Panc1 (cell line): ENCODE data around the gene EPB41L4B. TPM values are rescaled to one million over a fixed set of nuclear protein-coding genes. Genes with fewer than 3 reads are reported as not detected.

Source experiments
- ATAC-seq: fragments of 200-7000 bp; cut with Tn5 transposase; 2 replicates; pipeline ENCODE4 v1.9.1; 2020; ENCODE audit warnings: mild to moderate bottlenecking, moderate library complexity
- BruUV-seq: library from RNA; stranded (reverse); fragments of 400-500 nt; replicated peaks from 2 replicates; lab custom pipeline; 2021; lab: Mats Ljungman, UMichigan
- CTCF ChIA-PET: fragments of 300-600 bp; sonication (Branson Sonifier 250); formaldehyde crosslinking; loops from one replicate; lab custom pipeline; 2022; ENCODE audit warnings: antibody characterized with exemption; lab: Charles Lee
- POLR2A ChIA-PET: fragments of 300-600 bp; sonication (Branson Sonifier 250); formaldehyde crosslinking; loops from one replicate; lab custom pipeline; 2022; ENCODE audit warnings: antibody characterized with exemption; lab: Charles Lee
- DNase-seq: peaks from one replicate; pipeline ENCODE4 v3.0.0-alpha.2; 2010; ENCODE audit warnings: low read depth, low spot score
- H3K27ac ChIP-seq: 2 replicates; pipeline ENCODE4 v1.5.1; 2011; ENCODE audit warnings: mild to moderate bottlenecking, low read length, inconsistent platforms
- H3K27me3 ChIP-seq: fragments of 200-500 bp; sonication (Bioruptor generic); 2 replicates; pipeline ENCODE4 v1.6.0; 2014; ENCODE audit warnings: low read length, inconsistent platforms; ENCODE audit not compliant: control insufficient read depth, insufficient read depth
- H3K36me3 ChIP-seq: fragments of 200-500 bp; sonication (Bioruptor generic); 2 replicates; pipeline ENCODE4 v1.5.1; 2014; ENCODE audit warnings: inconsistent platforms, mild to moderate bottlenecking, low read length, moderate library complexity; ENCODE audit not compliant: control insufficient read depth, insufficient read depth
- H3K4me1 ChIP-seq: 2 replicates; pipeline ENCODE4 v1.5.1; 2011; ENCODE audit warnings: inconsistent platforms, mild to moderate bottlenecking, low read length, moderate library complexity; ENCODE audit not compliant: control insufficient read depth, insufficient read depth
- H3K4me3 ChIP-seq, 2 experiments: 2 replicates each; pipeline ENCODE4 v1.5.1; 2011 to 2012; ENCODE audit warnings: low read depth in 2 of 2, low read length in 2 of 2, mild to moderate bottlenecking in 2 of 2, inconsistent platforms in 1 of 2, moderate library complexity in 1 of 2
- H3K9me3 ChIP-seq: fragments of 200-500 bp; sonication (Bioruptor generic); 2 replicates; pipeline ENCODE4 v1.5.1; 2014; ENCODE audit warnings: low read depth, mild to moderate bottlenecking, inconsistent platforms, low read length, moderate library complexity; ENCODE audit not compliant: control insufficient read depth, insufficient read depth
- CTCF ChIP-seq: fragments of 450-650 bp; IDR thresholded peaks from 2 replicates; pipeline ENCODE4 v1.5.1; 2017; ENCODE audit warnings: mild to moderate bottlenecking
- POLR2AphosphoS5 ChIP-seq: IDR thresholded peaks from 2 replicates; pipeline ENCODE4 v1.6.1; 2012; ENCODE audit warnings: mild to moderate bottlenecking, low read depth, low read length, moderate library complexity
- SIN3A ChIP-seq: IDR thresholded peaks from 2 replicates; pipeline ENCODE4 v1.6.1; 2012; ENCODE audit warnings: low read depth, mild to moderate bottlenecking, low read length, moderate library complexity, borderline replicate concordance; ENCODE audit not compliant: insufficient read depth
- TCF7L2 ChIP-seq: IDR thresholded peaks from 2 replicates; pipeline ENCODE4 v1.6.1; 2011; ENCODE audit warnings: mild to moderate bottlenecking, low read depth, low read length, inconsistent platforms
- in situ Hi-C: cut with HindIII; loops from 2 replicates; pipeline ENCODE4 v1.10.0; 2016; ENCODE audit warnings: low sequenced_read_pairs, low pct_unique_long_range_greater_than_20kb
- intact Hi-C: fragments of 100-400 bp; cut with micrococcal nuclease; formaldehyde crosslinking; loops from one replicate; pipeline ENCODE4 v1.10.0; 2022; ENCODE audit not compliant: unreplicated experiment
- total RNA-seq: library from RNA; stranded (reverse); gene quantifications from one replicate; pipeline ENCODE4 v1.2.1, GENCODE V29; 2021; ENCODE audit not compliant: unreplicated experiment
- TF ChIP-seq, protein P1 (sequence below), 2 experiments: IDR thresholded peaks; 2 replicates each; pipeline ENCODE4 v1.6.1; 2011 to 2012; ENCODE audit warnings: low read depth in 2 of 2, control low read depth in 1 of 2, low read length in 1 of 2, mild to moderate bottlenecking in 1 of 2, moderate library complexity in 1 of 2; ENCODE audit not compliant: insufficient read depth in 1 of 2

Gene EPB41L4B
- total RNA-seq, 1 experiment from 2014 or later, result 27.8 TPM

DNA sequence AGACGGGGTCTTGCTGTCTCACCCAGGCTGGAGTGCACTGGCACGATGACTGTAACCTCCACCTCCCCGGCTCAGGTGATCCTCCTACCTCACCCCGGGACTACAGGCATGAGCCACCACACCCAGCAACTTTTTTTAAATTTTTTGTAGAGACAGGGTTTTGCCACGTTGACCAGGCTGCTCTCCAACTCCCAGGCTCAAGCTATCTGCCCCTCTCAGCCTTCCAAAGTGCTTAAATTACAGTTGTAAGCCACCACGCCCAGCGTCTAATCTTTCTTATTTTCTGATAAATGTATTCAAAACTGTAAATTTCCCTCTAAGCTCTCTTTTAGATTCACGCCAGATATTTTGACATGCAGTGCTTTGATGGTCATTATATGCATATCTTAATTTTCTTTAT, 164.2 kb downstream of the EPB41L4B start:
- Histone ChIP-seq H3K27ac (no peak overlapping the region), H3K4me3 (no peak overlapping the region), H3K9me3 (no peaks in the 10 kb centered on the region), H3K36me3 (no peaks in the 10 kb centered on the region), H3K4me1 (no peaks in the 10 kb centered on the region), H3K27me3 (no peaks in the 10 kb centered on the region)
- ATAC-seq (no peak), DNase-seq (no peak)
- TF ChIP-seq POLR2AphosphoS5 (no peak), SIN3A (no peak), TCF7L2 (no peak), CTCF (no peak)
- TF ChIP-seq, protein P1, sequence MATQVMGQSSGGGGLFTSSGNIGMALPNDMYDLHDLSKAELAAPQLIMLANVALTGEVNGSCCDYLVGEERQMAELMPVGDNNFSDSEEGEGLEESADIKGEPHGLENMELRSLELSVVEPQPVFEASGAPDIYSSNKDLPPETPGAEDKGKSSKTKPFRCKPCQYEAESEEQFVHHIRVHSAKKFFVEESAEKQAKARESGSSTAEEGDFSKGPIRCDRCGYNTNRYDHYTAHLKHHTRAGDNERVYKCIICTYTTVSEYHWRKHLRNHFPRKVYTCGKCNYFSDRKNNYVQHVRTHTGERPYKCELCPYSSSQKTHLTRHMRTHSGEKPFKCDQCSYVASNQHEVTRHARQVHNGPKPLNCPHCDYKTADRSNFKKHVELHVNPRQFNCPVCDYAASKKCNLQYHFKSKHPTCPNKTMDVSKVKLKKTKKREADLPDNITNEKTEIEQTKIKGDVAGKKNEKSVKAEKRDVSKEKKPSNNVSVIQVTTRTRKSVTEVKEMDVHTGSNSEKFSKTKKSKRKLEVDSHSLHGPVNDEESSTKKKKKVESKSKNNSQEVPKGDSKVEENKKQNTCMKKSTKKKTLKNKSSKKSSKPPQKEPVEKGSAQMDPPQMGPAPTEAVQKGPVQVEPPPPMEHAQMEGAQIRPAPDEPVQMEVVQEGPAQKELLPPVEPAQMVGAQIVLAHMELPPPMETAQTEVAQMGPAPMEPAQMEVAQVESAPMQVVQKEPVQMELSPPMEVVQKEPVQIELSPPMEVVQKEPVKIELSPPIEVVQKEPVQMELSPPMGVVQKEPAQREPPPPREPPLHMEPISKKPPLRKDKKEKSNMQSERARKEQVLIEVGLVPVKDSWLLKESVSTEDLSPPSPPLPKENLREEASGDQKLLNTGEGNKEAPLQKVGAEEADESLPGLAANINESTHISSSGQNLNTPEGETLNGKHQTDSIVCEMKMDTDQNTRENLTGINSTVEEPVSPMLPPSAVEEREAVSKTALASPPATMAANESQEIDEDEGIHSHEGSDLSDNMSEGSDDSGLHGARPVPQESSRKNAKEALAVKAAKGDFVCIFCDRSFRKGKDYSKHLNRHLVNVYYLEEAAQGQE (IDR thresholded peaks at IDR 0.05; ENCODE audit: insufficient read depth in 1 of 2, low read depth in 2 of 2, low read length in 1 of 2), result no peak
- ChIA-PET POLR2A (interaction anchor here (0.7 kb wide), 1 partner anchor 1400 kb away, joined by 4 read pairs; no protein-coding TSS in a partner anchor), CTCF (interaction anchor here (0.7 kb wide), 1 partner anchor 30 kb away, joined by 8 read pairs; no protein-coding TSS in a partner anchor)
- BruUV-seq, result no TSS peak
- intact Hi-C loops (no loop called here), in situ Hi-C loops (no loop called here)

- Histone ChIP-seq H3K4me1 (no peaks in the 10 kb centered on the region), H3K36me3 (no peaks in the 10 kb centered on the region), H3K9me3 (no peaks in the 10 kb centered on the region), H3K4me3 (no peak overlapping the region), H3K27me3 (no peaks in the 10 kb centered on the region), H3K27ac (no peak overlapping the region)
- in situ Hi-C loops, result no loop called here
- intact Hi-C loops, result no loop called here
- no peak for ATAC-seq
- no TSS peak for BruUV-seq
- POLR2A ChIA-PET, result no interaction called here
- TF ChIP-seq POLR2AphosphoS5 (no peak), TCF7L2 (no peak), CTCF (no peak), SIN3A (no peak)
- TF ChIP-seq, protein P1 (IDR thresholded peaks at IDR 0.05; ENCODE audit: insufficient read depth in 1 of 2, low read depth in 2 of 2, low read length in 1 of 2), result no peak
- DNase-seq, result no peak
- CTCF ChIA-PET, result no interaction called here
Observed at GRCh38 chr9:109150925-109151545, 169.8 kb downstream of the EPB41L4B start.
